HG02610 (cell line): ENCODE measurements around the gene FUT3.
"Not testable (repeated sequence)": the region's sequence is repeated elsewhere in the genome, so short reads cannot be mapped to it uniquely, and the experiment has no call there.

ENCODE experiments used
- ATAC-seq: cut with Tn5 transposase; IDR thresholded peaks from one replicate; pipeline ENCODE4 v1.9.1; 2021; ENCODE audit warnings: mild to moderate bottlenecking, moderate library complexity; ENCODE audit not compliant: unreplicated experiment

FUT3 gene

DNA sequence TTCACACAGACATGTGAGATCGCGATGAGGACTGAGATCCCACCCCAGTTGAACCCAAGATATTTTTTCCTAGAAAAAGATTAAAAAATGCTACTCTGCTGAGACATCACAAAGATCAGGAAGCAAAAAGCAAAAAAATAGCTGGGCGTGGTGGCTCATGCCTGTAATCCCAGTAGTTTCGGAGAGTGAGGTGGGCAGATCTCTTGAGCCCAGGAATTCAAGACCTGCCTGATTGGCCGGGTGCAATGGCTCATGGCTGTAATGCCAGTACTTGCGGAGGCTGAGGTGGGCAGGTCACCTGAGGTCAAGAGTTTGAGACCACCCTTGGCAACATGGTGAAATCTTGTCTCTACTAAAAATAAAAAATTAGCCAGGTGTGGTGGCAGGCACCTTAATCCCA lies 1.1 kb downstream of the FUT3 start:
- no peak for ATAC-seq

DNA sequence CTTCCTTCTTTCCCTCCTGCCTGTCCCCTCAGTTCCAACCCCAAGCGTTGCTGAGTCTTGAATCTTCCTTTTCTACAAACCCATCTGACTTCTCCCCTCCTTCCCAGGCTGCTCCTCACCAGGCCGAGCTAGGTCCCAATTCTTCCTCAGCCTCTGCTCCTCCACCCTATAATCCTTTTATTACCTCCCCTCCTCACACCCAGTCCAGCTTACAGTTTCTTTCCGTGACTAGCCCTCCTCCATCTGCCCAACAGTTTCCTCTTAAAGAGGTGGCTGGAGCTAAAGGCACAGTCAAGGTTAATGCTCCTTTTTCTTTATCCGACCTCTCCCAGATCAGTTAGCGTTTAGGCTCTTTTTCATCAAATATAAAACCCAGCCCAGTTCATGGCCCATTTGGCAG lies 2.6 kb downstream of the FUT3 start:
- not testable (repeated sequence) for ATAC-seq

DNA sequence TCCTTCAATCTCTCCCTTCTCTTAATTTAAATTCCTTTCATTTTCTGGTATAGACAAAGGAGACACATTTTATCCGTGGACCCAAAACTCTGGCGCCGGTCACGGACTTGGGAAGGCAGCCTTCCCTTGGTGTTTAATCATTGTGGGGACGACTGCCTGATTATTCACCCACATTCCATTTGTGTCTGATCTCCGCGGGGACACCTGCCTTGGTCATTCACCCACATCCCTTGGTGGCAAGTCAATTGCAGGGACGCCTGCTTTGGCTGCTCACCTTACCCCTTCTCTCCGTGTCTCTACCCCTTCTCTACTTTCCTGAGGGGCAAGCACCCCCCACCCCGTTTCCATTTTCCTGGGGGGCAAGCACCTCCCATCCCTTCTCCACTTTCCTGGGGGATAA lies 3.4 kb downstream of the FUT3 start:
- not testable (repeated sequence) for ATAC-seq

DNA sequence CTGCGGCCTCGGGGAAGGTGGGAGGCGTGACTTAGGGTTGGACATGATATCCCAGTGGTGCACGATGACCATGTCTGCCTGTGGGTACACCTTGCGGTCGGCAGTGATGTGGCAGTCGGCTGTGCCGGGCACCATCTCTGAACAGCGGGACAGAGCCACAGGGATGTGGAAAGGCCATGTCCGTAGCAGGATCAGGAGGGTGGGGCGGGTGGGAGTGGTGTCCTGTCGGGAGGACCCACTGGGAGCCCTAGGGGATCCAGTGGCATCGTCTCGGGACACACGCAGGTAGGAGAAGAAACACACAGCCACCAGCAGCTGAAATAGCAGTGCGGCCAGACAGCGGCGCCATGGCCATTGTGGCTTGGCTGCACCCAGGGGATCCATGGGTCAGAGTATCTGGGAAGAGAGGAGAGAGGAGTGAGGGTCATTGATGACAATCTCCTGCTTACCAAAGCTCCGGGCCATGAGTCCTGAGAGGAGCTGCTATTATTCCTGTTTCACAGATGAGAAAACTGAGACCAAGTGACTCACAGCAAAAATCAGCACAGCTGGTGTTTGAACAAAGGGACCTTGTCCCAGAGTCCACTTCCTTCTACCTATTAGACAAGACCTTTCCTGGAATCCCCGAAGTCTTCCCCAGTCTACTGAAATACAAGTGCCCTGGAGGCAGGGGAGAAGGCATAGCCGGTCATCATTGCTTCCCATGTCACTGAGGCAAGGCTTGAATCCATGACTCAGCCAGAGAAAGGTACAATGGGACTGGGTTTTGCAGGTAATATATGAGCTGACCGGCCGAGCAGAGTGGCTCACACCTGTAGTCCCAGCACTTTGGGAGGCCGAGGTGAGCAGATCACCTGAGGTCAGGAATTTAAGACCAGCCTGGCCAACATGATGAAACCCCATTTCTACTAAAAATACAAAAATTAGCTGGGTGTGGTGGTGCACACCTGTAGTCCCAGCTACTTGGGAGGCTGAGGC lies 6.5 kb downstream of the FUT3 start:
- no peak for ATAC-seq

DNA sequence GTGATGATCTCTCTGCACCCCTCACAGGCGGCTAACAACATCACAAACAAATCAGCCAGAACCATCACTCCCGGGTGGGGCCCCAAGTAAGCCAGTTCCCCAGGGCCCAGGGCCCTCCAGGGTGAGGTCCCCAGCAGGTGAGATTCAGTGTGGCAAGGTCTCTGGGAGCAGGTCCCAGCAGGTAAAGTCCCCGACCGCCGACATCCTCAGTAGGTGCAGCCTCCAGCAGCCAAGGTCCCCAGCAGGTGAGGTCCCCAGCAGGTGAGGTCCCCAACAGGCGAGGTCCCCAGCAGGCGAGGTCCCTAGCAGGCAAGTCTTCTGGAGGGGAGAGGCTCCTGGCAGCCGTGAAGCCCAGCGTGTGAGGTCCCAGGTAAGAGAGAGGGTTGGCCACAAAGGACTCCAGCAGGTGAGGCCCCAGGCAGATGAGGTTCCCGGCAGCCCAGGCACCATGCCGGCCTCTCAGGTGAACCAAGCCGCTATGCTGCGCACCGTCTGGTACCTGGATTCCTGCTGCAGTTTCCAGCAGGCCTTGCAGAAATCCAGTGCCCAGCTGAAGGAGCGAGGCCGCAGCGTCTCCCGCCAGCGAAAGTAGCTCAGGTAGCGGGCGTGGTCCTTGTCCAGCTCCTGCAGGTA lies 7.8 kb downstream of the FUT3 start:
- ATAC-seq: no peak

DNA sequence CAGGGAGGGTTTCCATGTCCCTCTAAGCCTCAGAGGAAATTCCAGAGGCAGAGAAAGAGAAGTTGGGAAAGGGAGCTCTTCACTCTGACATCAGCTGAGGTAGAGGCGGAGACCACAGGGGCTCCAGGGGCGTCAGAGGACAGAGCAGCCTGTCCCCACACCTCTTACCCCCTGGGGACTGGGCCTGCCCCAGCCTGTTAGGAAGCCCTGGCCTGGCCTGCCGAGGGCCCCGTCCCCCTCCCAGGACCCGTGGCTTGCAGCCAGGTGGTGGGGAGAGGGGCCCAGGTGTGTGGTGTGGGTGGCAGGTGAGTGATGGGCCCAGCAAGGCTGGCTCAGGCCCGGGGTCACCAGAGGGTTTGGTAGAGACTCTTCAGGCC lies 9.5 kb downstream of the FUT3 start:
- ATAC-seq: not testable (repeated sequence)

DNA sequence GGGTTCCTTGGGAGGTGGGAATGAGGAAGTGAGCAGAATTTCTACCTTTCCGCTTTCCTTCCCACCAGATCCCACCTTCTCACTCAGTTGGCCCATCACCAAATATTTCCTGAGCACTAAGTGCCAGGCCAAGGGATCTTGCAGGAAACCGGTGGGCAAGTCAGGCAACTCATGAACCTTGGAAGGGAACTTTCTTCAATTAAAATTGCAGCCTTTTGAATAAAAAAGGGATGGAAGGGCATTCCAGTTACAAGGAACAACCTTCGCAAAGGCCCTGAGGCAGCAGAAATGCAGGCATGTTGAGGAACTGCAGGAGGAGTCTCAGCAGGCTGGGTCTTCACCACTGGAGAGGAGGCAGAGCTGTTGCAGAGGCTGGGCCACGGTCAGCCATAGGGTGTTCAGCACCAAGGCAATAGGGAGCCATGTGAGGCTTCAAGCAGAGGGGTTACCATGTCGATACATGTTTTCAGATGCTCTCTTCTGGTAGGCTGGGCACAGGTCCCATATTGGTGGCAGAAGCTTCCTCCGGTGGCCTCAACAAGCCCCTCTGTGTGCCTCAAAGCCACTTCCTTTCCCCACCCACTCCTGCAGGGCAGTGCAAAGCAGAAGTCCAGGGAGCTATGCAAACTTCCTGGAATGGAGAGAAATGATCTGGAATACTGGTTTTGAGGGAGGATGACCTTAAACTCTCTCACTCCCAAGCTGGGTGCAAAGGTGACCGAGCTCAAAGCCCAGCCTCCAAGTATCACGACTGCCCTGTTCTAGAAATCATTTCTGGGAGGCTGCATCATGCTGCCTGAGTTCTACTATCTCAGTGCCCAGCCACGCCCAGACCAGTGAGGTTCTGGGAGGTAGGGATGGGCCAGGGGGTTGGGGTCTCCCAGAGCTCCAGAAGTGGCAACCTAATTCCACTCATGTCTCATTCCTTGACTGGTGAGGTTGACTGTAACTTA lies 11.9 kb downstream of the FUT3 start, which contains the start of gene FUT6:
Gene FUT6 (minus strand): TSS at position 638 of the 953 bp plus-strand sequence. CDS start 7,135 bp downstream, outside the sequence.
- no peak for ATAC-seq

DNA sequence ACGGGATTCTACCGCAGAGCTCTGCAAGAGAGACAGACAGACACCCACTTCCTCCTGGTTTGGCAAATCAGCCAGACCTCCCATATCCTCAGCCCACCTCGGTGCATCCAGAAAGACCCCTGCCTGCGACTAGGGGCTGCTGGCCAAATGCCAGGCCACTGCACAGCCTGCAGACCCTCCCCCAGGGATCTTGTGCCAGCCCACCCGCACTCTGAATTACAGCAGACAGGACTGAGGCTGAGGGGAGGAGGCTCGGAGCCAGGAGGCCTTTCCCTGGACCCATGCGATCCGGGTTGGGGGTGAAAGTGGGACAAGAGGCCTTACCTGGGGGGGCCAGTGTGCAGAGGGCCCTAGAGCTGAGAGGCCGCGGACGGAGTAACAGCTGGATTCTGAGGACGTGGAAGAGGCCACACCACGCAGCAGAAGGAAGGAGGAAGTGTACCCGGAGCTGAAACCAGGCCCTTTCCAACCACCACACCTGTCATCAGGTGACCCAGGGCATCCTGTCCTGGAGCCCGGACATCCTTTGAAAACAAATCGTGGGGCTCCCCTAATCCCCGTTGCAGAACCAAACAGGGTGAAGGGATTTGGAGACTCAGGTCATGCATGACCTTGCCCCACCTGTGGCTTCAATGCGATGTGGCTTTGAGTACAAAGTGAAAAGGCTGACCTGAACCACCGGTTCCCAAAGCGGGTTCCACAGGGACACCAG lies 12.7 kb downstream of the FUT3 start:
- ATAC-seq: no peak

DNA sequence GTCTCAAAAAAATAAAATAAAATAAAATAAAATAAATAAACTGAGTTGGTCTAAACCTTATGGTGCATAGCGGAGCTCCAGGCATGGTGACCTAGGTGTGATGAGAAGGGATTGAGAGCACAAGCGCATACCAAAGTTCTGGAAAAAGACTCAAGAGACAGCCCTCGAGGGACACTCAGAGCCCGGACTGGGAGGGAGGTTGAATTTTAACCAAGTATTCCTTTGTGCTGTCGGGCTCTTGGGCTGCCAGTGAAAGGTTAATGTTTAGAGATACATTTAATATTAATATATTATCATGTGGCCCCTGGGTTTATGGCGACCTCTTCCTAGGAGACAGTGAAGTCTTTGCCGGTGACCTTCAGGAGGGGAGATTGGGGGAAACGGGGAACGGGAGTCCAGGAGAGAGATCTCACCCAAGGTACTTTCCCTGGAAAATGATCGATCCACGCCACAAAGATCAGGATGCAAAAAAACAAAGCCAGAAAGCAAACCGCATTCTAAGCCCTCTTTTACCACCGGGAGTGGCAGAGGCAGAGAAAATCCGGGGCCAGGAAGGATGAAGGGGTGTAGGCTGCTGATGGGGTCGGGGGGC lies 13.4 kb downstream of the FUT3 start:
- ATAC-seq: no peak

DNA sequence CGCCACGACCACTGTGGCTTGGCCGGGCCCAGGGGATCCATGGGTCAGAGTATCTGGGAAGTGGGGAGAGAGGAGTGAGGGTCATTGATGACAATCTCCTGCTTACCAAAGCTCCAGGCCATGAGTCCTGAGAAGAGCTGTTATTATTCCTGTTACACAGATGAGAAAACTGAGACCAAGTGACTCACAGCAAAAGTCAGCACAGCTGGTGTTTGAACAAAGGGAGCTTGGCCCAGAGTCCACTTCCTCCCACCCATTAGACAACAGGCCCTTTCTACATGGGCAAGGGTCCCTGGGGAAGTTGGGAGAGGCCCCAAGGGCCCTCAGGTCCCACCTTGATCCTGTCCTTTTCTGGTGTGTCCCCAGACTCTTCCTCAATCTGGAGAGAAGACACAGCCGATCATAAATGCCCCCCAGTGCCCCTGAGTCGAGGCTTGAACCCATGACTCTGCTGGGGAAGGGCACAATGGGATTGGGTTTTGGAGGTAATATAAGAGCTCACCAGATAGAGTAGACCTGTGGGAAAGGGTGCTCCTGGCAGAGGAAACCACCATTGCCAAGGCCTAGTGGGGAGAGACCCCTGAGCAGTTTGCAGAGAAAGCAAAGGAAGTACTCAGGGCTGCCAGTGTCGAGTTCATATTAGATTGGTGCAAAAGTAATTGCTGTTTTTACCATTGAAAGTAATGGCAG lies 18.6 kb downstream of the FUT3 start:
- ATAC-seq: no peak

DNA sequence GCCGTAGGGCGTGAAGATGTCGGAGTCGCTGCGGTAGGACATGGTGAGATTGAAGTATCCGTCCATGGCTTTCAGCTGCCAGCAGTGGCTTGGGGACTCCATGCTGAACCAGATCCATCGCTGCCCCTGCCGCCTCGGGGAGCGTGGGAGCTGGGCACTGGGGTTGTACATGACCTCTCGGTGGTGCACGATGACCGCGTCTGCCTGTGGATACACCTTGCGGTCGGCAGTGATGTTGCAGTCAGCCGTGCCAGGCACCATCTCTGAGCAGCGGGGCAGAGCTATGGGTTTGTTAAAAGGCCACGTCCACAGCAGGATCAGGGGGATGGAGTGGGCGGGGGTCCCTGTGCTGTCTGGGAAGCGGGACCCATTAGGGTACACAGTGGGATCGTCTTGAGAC lies 19.2 kb downstream of the FUT3 start:
- ATAC-seq: no peak

DNA sequence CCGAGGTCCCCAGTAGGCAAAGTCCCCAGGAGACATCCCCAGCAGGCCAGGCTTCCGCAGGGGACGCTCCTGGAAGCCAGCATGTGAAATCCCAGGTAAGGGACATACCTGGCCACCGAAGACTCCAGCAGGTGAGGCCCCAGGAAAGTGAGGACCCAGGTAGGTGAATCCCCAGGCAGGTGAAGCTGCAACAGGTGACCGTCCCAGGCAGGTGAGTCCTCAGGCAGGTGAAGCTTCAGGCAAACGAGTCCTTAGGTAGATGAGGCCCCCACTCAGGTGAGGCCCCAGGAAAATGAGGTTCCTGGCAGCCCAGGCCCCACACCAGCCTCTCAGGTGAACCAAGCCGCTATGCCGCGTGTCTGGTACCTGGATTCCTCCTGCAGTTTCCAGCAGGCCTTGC lies 20.1 kb downstream of the FUT3 start:
- no peak for ATAC-seq

DNA sequence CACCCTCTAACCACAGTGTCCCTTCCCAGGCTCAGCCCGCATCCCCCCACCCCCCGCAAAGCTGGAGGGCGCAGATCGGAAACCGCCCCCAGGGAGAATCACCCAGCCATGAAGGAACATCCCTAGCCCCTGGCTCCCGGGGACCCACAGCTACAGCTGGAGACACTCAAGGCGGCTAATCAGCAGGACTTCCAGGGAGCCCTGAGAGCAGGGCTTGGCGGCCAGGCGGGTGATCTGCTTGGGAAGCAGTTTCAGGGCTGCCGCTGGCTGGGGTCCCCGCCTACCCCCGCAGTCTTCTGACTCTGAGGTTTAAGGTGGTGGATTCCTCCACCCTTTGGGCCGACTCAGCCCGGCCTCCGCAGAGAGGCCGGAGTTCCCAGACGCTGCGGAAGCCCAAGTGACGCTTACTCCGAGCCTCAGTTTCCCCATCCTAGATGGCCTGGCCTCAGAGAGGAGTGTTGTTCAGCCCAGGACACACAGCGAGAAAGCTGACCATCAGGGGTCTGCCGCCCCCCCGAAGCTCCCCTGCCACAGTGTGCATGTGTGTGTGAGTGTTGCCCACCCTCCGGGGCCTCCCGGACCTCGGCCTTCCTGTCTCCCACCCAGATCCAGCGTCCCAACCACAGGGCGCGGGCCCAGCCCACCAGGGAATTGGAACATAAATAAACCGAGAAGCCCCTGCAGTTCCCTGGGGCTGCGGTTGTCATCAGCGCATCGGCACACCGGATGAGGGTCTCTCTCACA lies 21.5 kb downstream of the FUT3 start:
- no peak for ATAC-seq

DNA sequence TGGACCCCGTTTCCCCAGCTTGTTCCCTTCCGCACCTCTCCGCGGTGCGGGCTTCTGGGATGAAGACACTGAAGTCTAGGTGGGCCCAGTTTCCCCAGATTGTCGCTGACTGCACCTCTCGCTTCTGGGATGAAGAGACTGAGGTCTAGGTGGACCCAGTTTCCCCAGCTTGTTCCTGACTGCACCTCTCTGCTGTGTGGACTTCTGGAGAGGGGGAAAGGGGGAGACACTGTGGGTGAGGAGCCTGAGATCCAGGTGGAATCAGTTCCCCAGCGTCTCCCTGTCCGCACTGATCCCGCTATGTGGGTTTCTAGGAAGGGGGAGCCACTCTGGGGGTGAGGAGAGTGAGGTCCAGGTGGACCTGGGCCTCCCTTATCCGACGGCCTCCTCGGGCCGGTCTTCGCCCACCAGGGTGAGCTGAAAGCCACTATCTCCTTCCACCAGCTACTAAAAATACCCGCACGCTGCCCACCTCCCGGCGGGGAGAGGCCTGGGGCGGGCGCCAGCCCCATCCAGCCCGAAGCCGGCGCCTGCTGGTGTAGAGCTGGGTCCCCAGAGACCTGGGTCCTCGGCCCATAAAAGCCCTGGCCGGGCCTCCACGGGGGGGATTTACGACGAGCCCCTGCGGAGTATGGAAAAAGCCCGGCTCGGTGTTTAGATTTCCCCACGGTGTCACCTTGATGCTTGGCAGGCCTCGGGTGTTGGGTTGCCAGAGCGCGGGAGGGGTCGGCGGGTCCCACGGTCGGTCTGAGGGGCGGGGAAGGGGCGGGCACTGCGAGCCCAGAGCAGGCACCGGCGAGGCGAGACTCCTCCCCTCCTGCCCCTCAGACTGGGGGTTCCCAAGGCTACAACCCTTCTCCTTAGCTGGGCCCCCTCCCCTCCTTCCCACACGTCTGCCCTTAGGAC lies 22.3 kb downstream of the FUT3 start:
- no peak for ATAC-seq

DNA sequence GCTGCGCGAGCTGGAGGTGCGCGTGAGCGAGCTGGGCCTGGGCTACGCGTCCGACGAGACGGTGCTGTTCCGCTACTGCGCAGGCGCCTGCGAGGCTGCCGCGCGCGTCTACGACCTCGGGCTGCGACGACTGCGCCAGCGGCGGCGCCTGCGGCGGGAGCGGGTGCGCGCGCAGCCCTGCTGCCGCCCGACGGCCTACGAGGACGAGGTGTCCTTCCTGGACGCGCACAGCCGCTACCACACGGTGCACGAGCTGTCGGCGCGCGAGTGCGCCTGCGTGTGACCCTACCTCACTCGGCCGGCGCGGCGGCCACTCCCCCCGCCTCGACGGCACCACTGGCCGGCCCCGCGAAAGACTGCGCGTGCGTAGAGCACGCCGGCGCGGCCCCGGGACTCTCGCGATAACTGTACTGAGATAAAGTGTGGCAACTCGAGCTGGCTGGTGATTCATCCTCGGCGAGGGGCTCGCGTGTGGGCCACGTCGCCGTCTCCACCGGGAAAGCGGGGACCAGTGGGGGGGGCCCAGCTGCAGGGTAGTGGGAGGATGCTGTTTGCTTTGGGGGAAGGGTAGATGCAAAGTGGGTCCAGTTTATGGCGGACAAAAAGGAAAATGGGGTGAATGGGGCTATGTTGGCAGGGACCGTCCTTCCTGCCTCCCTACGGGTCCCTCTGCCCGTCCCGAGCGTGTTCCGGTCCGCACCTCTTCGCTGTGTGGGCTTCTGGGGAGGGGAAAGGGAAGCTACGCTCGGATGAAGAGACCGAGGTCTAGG lies 23.2 kb downstream of the FUT3 start:
- ATAC-seq: peak; percentile 70

DNA sequence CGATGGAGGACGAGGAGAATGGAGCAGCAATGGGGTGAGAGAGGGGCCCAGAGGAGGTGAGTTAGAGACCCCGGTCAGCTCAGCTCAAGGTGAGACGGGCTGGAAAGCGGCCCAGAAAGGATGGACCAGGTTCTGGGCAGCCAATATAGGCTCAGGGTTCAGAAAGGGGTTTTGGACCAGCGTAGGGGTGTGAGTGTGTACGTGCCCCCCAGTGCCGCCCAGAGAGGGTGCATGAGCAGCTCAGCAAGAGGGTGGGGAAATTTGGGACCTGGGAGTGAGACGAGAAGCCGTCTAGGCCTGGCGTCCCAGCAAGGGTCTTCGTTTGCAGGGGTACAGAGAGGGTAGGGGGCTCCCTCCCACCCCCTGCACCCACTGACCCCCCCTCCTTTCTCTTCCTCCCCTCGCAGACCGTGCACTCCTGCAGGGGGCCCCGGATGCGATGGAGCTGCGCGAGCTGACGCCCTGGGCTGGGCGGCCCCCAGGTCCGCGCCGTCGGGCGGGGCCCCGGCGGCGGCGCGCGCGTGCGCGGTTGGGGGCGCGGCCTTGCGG lies 23.8 kb downstream of the FUT3 start:
- ATAC-seq: no peak
